Osteocyte (in vitro differentiated cells): Measurements from ENCODE around the gene NLE1. TPM values are rescaled to one million over a fixed set of nuclear protein-coding genes. Genes with fewer than 3 reads are reported as not detected.
"Not testable (repeated sequence)": the region's sequence is repeated elsewhere in the genome, so short reads cannot be mapped to it uniquely, and the experiment has no call there.

Source experiments
- DNase-seq: peaks from one replicate; pipeline ENCODE4 v3.0.0; 2021; ENCODE audit warnings: mixed read lengths; ENCODE audit not compliant: unreplicated experiment; ENCODE audit errors: extremely low spot score
- H3K27ac Mint-ChIP-seq: one replicate; pipeline ENCODE4 v1.8.0; 2021; ENCODE audit warnings: mild to moderate bottlenecking, mixed read lengths; ENCODE audit not compliant: unreplicated experiment
- H3K27me3 Mint-ChIP-seq: one replicate; pipeline ENCODE4 v1.8.0; 2021; ENCODE audit warnings: mixed read lengths; ENCODE audit not compliant: unreplicated experiment
- H3K36me3 Mint-ChIP-seq: one replicate; pipeline ENCODE4 v1.8.0; 2021; ENCODE audit warnings: mixed read lengths; ENCODE audit not compliant: unreplicated experiment
- H3K4me1 Mint-ChIP-seq: one replicate; pipeline ENCODE4 v1.8.0; 2021; ENCODE audit warnings: mixed read lengths; ENCODE audit not compliant: unreplicated experiment
- H3K4me3 Mint-ChIP-seq: one replicate; pipeline ENCODE4 v1.8.0; 2021; ENCODE audit warnings: mild to moderate bottlenecking, moderate library complexity, mixed read lengths; ENCODE audit not compliant: unreplicated experiment
- H3K9me3 Mint-ChIP-seq: one replicate; pipeline ENCODE4 v1.8.0; 2021; ENCODE audit warnings: mixed read lengths; ENCODE audit not compliant: unreplicated experiment
- CTCF ChIP-seq: fragments of 200-600 bp; sonication (generic); IDR thresholded peaks from 2 replicates; pipeline ENCODE4 v1.5.0; 2021; ENCODE audit warnings: antibody characterized with exemption, mild to moderate bottlenecking, moderate library complexity
- total RNA-seq: library from RNA; stranded (reverse); gene quantifications from 2 replicates; pipeline ENCODE4 v1.2.1, GENCODE V29; 2021

Gene NLE1
- total RNA-seq, 1 donor from 2014 or later: 10.7 TPM

- Mint-ChIP-seq H3K27me3 (no peaks in the 10 kb centered on the region), H3K36me3 (peaks cover 15% of the 10 kb centered on the region)
These were observed 46.4 kb downstream of the NLE1 start for GRCh38 chr17:35095741-35096140.

GRCh38 chr17:35094902-35095301, 47.2 kb downstream of the NLE1 start:
- Mint-ChIP-seq H3K9me3 (no peaks in the 10 kb centered on the region), H3K4me1 (peaks cover 2% of the 10 kb centered on the region), H3K4me3 (no peak overlapping the region), H3K27me3 (no peaks in the 10 kb centered on the region), H3K36me3 (peaks cover 10% of the 10 kb centered on the region), H3K27ac (no peak overlapping the region)
- TF ChIP-seq CTCF: no peak
- no peak for DNase-seq

More at GRCh38 chr17:35095741-35096140, 46.4 kb downstream of the NLE1 start:
- H3K27ac Mint-ChIP-seq: no peak overlapping the region
- DNase-seq: no peak
- peaks cover 2% of the 10 kb centered on the region for H3K4me1 Mint-ChIP-seq
- no peak for TF ChIP-seq CTCF
- no peaks in the 10 kb centered on the region for H3K9me3 Mint-ChIP-seq
- no peak overlapping the region for H3K4me3 Mint-ChIP-seq

DNA sequence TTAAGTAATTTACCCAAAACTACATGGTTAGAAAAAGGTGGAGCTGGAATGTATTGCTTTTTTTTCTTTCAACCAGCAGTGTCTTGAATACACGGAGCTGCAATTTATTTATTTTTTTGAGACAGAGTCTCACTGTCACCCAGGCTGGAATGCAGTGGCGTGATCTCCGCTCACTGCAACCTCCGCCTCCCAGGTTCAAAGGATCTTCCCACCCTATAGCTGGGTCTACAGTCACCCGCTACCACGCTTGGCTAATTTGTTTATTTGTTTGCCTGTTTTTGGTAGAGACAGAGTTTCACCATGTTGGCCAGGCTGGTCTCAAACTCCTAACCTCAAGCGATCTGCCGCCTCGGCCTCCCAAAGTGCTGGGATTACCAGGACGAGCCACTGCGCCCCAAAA, 51.4 kb downstream of the NLE1 start:
- H3K27me3 Mint-ChIP-seq, DNase-seq, H3K36me3 Mint-ChIP-seq, H3K4me3 Mint-ChIP-seq, H3K9me3 Mint-ChIP-seq, H3K27ac Mint-ChIP-seq: not testable (repeated sequence)
- H3K4me1 Mint-ChIP-seq: peaks cover 23% of the 10 kb centered on the region

GRCh38 chr17:35089586-35090296, 52.4 kb downstream of the NLE1 start:
- H3K4me3 Mint-ChIP-seq: peak overlapping the region; percentile 66
- no peaks in the 10 kb centered on the region for H3K36me3 Mint-ChIP-seq
- TF ChIP-seq CTCF: no peak
- DNase-seq: no peak
- peaks cover 24% of the 10 kb centered on the region for H3K4me1 Mint-ChIP-seq
- peak overlapping the region; percentile 81 for H3K27ac Mint-ChIP-seq
- H3K27me3 Mint-ChIP-seq: no peaks in the 10 kb centered on the region
- no peaks in the 10 kb centered on the region for H3K9me3 Mint-ChIP-seq

DNA sequence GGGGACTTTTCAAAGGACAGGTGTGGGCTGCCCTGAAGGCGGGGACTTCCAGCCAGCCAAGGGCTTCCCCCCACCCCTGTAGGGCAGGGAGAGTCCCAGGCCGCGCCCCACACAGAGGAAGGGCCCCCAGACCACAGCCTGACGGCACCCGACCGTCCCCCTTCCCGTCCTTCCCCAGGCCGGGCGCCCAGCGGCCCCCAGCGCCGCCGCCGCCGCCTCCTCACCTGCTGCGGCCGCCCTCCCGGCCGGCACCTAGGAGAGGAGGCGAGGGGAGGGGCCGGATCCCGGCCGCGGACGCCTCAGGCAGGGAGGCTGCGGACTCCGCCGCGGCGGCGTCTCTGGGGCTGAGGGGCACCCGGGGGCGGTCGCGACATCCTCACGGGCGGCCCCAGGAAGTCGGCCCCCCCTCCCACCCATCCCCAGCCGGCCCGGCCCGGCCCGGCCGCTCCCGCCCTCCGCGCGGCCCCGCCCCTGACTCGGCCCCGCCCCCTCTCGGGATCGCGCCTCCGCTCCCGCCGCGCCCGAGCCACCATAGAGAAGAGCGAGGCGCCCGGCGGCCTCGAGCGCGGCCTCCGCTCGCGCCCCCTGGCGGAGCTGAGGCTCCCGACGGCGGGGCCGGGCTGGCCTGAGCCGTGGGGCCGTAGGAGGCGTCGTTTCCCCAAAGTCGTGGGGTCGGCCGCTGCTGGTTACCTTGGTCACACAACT, 53.1 kb downstream of the NLE1 start:
- peak; percentile 95 for DNase-seq
- peak overlapping the region; percentile 94 for H3K27ac Mint-ChIP-seq
- no peaks in the 10 kb centered on the region for H3K36me3 Mint-ChIP-seq
- H3K4me1 Mint-ChIP-seq: peaks cover 24% of the 10 kb centered on the region
- TF ChIP-seq CTCF: peak; percentile 91
- no peaks in the 10 kb centered on the region for H3K27me3 Mint-ChIP-seq
- H3K4me3 Mint-ChIP-seq: peak overlapping the region; percentile 88
- no peaks in the 10 kb centered on the region for H3K9me3 Mint-ChIP-seq
